ENCODE data around the gene ALG5. TPM values are rescaled to one million over a fixed set of nuclear protein-coding genes. Genes with fewer than 3 reads are reported as not detected.

The ALG5 gene
- total RNA-seq, 6 experiments from 2014 or later: 22.9 to 30.0 (median 28.5) TPM

DNA sequence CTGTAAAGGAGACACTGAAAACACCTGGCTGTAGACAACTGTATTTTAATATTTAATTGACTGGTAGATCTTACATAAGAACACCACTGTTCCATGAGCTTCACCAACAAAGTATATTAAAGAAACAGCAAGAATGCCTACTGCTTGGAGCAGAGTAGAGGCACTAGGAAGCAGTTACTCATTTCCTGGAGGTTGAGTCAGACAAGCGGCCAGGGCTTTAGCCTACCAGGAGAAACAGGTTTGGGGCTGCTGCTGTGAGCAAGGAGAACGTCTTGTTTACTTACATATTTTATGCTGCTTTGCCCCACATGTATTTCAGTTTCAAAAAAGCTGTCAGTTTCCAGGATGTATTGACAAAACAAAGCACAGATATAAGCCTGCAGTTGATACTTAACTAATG lies 33.4 kb downstream of the ALG5 start:
- Histone ChIP-seq H3K27ac (no peak overlapping the region), H3K4me3 (no peak overlapping the region), H3K9me3 (no peaks in the 10 kb centered on the region), H3K27me3 (no peaks in the 10 kb centered on the region), H3K4me1 (no peaks in the 10 kb centered on the region), H3K36me3 (peaks cover 0 to 33% (median 17%) of the 10 kb centered on the region in 4 donors)
- ATAC-seq (no peak), DNase-seq (no peak)
- TF ChIP-seq POLR2A (IDR thresholded peaks at IDR 0.05): no peak
- TF ChIP-seq, protein P1, sequence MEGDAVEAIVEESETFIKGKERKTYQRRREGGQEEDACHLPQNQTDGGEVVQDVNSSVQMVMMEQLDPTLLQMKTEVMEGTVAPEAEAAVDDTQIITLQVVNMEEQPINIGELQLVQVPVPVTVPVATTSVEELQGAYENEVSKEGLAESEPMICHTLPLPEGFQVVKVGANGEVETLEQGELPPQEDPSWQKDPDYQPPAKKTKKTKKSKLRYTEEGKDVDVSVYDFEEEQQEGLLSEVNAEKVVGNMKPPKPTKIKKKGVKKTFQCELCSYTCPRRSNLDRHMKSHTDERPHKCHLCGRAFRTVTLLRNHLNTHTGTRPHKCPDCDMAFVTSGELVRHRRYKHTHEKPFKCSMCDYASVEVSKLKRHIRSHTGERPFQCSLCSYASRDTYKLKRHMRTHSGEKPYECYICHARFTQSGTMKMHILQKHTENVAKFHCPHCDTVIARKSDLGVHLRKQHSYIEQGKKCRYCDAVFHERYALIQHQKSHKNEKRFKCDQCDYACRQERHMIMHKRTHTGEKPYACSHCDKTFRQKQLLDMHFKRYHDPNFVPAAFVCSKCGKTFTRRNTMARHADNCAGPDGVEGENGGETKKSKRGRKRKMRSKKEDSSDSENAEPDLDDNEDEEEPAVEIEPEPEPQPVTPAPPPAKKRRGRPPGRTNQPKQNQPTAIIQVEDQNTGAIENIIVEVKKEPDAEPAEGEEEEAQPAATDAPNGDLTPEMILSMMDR (IDR thresholded peaks at IDR 0.05): no peak
- 82% methylated on average over 2 of the region's 2 CpGs for WGBS (ENCODE audit: insufficient coverage, low coverage, low lambda C conversion rate, missing lambda C conversion rate)
- intact Hi-C loops (cut with DNase I): no loop called here

DNA sequence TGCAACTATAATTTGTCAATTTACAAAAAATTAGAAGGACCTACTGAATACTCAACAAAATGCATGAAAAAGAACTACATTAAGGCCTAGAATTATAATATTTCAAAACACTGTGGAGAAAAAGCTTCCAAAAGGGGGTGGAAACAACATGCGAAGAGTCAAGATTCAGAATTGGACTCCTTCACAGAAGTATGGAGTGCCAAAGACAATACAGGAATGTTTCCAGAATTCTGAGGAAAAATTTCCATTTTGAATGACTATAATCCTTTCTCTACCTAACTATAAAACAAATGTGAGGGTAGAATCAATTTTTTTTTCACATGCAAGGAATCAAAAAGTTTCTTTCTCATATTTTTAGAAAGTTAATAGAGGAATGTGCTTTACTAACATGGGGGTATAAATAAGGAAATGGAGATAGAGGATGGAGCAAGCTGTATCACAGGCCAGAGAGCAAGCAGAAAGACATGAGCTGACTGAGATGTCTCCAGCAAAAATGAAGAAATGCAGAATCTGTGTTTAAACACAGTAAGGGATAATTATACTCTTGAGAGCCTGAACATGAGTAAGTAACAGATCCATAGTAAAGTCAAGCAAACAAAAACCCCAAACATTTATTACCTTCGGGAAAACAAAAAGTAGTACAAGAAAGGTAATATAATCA lies 39.6 kb downstream of the ALG5 start:
- Histone ChIP-seq H3K27me3 (no peaks in the 10 kb centered on the region), H3K4me1 (no peaks in the 10 kb centered on the region), H3K9me3 (no peaks in the 10 kb centered on the region), H3K27ac (no peak overlapping the region), H3K36me3 (peaks cover 0 to 16% (median 8%) of the 10 kb centered on the region in 4 donors), H3K4me3 (no peak overlapping the region)
- intact Hi-C loops (cut with DNase I): no loop called here
- WGBS (ENCODE audit: insufficient coverage, low coverage, low lambda C conversion rate, missing lambda C conversion rate): 86% methylated on average over 2 of the region's 2 CpGs
- no peak for ATAC-seq
- DNase-seq: no peak
- TF ChIP-seq, protein P1 (IDR thresholded peaks at IDR 0.05): no peak
- no peak for TF ChIP-seq POLR2A (IDR thresholded peaks at IDR 0.05)

DNA sequence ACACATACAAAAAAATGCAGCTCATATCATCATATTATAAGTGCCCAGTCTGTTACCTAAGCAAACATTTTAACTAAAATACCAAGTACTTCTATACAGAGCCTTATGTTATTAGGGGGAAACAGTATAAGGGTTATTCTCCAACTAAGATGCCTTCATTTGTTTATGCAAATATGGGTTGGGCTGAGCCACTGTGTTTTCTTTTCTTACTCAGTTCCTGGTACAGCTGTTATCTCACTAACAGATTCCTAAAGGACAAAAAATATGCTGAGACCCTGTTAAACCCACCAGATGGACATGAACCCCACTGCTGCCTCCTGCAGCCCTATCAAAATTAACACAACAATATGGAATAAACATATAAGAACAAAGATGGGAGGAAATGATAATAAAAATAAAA lies 44.6 kb downstream of the ALG5 start:
- ATAC-seq (no peak), DNase-seq (no peak)
- Histone ChIP-seq H3K36me3 (peaks cover 0 to 16% (median 4%) of the 10 kb centered on the region in 4 donors), H3K27ac (no peak overlapping the region), H3K4me3 (no peak overlapping the region), H3K9me3 (no peaks in the 10 kb centered on the region), H3K27me3 (no peaks in the 10 kb centered on the region), H3K4me1 (no peaks in the 10 kb centered on the region)
- intact Hi-C loops (cut with DNase I): no loop called here
- TF ChIP-seq, protein P1 (IDR thresholded peaks at IDR 0.05): no peak
- no peak for TF ChIP-seq POLR2A (IDR thresholded peaks at IDR 0.05)

DNA sequence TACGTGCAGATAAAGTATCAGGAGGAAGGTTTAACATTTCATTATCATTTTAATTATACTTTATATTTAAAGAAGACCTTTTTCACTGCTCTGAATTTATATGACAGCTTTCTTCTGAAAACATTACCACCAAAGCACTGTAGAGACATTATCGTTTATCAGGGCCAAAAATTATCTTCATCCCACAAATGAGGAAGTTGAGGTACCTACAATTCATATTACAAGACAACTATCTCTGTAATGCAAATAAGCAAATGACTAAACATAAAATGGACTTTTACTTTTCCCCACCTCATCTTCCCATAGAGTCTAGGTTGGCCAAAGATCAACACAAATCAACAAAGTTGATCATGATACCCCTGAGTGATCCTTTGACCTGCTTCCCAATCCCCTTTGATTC lies 48.2 kb downstream of the ALG5 start:
- no peak overlapping the region for H3K27ac ChIP-seq
- H3K9me3 ChIP-seq: no peaks in the 10 kb centered on the region
- TF ChIP-seq, protein P1 (IDR thresholded peaks at IDR 0.05): no peak
- TF ChIP-seq POLR2A (IDR thresholded peaks at IDR 0.05): no peak
- no peaks in the 10 kb centered on the region for H3K4me1 ChIP-seq
- intact Hi-C loops (cut with DNase I): no loop called here
- DNase-seq: no peak
- peaks cover 0 to 28% (median 4%) of the 10 kb centered on the region in 4 donors for H3K36me3 ChIP-seq
- no peak for ATAC-seq
- 80% methylated on average over 2 of the region's 2 CpGs for WGBS (ENCODE audit: insufficient coverage, low coverage, low lambda C conversion rate, missing lambda C conversion rate)
- H3K27me3 ChIP-seq: no peaks in the 10 kb centered on the region
- H3K4me3 ChIP-seq: no peak overlapping the region
